HG03280 (cell line): ENCODE data around the gene FMC1.

Experiments used
- ATAC-seq: cut with Tn5 transposase; IDR thresholded peaks from one replicate; pipeline ENCODE4 v1.9.1; 2021; ENCODE audit warnings: mild to moderate bottlenecking, moderate library complexity; ENCODE audit not compliant: unreplicated experiment

The FMC1 gene

DNA sequence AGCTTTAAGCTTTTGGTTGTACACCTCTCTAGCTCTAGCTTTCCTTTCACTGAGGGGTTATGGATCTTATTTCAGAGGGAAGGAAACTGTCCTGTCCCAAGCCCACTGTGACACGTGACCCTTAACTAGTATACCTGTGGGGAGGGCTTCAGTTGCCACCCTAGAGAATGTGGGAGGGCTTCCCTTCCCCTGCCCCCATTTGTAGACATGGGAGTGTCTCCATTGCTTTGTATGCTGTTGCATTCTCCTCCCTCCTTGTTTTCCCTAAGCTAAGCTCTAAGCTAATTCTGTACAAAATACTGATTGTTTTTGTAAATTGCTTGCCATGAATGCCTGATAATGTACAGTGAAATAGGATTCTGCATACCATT lies 29.8 kb downstream of the FMC1 start:
- ATAC-seq: no peak

DNA sequence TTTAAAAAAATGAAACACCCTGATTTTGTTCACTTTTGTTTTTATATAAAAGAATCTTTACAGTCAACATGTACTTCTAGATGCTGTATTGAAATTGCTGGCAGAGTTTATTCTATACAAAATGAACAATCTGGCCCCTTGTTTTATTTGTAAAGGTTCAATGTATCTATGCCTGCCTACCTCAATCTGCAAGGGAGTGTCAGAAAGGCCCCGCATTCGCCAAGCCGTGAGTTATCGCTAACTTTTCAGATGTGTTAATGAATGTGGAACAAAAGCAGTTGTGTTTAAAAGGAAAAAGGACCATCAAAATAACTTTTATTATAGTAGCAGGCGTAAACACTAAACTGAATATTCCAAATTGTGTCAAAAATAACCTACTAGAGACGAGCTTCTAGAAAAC lies 33.1 kb downstream of the FMC1 start:
- ATAC-seq: no peak

DNA sequence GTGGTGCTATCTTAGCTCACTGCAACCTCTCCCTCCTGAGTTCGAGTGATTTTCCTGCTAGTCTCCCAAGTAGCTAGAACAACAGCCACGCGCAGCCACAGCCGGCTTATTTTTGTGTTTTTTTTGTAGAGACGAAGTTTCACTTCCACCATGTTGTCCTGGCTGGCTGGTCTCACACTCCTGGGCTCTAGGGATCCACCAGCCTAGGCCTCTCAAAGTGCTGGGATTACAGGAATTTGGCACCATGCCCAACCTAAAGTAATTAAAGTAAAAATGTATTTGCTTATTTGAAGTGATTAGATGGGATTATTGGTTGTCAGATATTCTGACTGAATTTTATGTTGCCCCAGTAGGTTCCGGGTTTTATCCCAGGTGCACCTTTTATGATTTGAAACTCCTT lies 41.3 kb downstream of the FMC1 start:
- ATAC-seq: no peak

DNA sequence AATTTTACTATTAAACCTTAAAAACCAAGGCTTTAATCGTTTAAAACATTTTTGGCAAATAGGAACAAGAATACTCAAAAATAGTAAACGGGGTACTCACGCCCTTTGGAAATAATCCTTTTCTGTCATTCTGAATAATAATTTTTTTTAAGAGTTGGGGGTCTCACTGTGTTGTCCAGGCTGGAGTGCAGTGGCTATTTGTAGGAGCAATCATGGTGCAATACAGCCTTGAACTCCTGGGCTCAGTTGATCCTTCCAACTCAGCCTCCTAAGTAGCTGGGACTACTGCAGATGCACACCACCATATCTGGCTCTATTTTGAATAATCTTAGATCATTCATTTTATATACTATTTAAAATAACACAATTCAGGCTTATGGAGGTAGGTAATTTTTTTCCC lies 43.5 kb downstream of the FMC1 start:
- no peak for ATAC-seq

DNA sequence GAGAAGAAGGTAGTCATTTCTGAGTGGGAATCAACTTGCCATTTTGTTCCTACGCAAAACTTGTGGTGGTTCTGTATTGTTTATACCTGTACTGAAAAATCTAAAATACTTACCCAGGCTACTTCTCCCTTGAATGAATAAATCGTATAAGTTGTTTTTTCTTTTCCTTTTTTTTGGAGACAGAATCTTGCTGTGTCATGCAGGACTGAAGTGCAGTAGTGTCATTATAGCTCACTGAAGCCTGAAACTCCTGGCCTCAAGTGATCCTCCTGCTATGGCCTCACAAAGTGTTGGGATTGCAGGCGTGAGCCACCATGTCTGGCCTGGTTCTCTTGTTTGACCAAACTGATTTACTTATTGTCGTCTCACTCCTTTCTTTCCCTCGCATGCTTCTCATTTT lies 46.5 kb downstream of the FMC1 start:
- no peak for ATAC-seq

DNA sequence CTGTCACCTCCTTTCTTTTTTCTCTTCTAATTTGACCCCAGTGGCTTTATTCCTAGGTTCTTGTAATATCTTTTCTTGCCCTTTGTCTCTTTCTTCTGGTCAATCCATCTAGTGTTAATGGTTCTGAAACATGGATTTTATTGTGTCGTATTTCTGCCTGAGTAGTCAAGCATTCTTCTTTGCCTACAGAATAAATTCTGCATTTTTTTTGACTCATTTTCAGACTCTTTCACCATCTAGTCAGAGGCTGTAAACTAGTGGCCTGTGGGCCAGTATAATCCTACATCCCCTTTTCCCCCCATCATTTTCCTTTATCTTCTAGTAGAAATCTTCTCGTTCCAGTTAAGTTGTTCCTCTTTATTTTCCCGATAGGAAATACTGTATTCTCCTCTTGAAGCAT lies 48.0 kb downstream of the FMC1 start:
- ATAC-seq: no peak

DNA sequence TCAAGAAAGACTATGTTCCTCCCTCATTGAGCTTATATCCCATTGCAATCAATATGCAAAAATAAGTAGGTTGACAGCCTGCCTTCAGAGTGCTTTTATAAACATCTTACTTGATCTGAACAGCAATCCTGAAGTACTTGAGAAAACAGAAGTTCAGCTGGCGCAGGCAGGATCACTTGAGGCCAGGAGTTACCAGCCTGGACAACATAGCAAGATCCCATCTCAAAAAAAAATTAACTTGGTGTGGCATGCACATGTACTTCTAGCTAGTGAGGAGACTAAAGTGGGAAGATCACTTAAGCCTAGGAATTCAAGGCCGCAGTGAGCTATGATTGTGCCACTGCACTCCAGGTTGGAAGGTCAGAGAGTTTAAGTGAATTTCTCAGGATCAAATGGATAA lies 48.6 kb downstream of the FMC1 start:
- no peak for ATAC-seq

DNA sequence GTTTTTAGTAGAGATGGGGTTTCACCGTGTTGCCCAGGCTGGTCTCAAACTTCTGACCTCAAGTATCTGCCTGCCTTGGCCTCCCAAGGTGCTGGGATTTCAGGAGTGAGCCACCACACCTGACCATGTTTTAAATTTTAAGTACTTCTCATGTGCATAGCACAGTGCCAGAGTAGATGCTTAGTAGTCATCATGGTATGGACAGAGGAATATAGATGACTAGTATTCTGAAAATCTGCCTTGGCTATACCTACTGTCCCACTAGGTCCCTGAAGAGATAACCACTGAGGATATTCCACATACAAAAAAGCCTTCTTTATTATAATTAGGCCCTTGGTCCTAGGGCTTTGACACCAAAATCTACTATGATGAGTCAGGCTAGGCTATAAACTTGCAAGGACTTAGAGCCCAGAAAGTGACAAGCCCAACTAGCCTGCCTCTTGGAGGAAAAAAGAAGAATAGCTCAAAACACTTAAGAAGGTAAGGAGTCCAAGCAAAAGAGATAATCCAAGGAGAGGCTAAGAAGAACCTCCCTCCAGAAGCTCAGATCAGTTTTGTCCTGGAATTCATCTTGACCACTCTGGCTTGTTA lies 52.6 kb downstream of the FMC1 start:
- no peak for ATAC-seq

DNA sequence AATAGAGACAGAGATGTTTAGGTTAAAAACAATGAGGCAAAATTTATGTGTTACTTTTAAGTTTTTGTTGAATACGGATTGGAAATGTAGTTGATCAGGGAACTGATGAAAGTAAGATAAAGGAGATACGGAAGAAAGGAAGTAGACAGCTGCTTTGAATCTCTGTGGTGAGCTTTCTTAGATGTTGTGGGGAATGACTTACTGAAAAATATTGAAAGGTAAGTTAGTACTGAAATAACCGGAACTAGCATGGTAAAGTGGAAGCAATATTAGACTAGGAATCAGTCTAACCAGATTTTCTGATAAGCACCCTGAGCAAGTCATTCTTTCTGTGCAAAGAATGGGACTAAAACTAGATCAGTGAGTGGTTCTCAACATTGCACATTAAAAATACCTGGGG lies 53.4 kb downstream of the FMC1 start:
- no peak for ATAC-seq
